ENCODE data around the gene LIPC.

DNA sequence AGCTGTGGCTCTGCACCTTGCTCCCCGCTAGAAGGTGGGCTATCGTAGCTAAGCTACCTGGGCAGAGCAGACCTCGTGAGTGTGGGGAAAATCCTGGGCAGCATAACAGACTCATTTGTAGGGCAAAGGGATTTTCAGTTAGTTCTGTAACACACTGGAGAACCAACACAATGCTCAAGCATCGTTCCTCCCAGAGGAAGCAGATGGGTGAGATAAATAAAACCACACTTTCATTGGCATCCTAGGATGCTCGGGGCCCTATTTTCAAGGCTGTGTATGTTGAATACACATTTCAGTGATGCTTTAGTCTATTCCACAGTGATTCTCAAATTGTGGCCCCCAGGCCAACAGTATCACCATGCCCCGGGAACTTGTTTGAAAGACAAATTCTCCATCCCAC is 20.0 kb downstream of the LIPC start:
- TF ChIP-seq, protein P1, sequence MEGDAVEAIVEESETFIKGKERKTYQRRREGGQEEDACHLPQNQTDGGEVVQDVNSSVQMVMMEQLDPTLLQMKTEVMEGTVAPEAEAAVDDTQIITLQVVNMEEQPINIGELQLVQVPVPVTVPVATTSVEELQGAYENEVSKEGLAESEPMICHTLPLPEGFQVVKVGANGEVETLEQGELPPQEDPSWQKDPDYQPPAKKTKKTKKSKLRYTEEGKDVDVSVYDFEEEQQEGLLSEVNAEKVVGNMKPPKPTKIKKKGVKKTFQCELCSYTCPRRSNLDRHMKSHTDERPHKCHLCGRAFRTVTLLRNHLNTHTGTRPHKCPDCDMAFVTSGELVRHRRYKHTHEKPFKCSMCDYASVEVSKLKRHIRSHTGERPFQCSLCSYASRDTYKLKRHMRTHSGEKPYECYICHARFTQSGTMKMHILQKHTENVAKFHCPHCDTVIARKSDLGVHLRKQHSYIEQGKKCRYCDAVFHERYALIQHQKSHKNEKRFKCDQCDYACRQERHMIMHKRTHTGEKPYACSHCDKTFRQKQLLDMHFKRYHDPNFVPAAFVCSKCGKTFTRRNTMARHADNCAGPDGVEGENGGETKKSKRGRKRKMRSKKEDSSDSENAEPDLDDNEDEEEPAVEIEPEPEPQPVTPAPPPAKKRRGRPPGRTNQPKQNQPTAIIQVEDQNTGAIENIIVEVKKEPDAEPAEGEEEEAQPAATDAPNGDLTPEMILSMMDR (IDR thresholded peaks at IDR 0.05 in 4 of 5, conservative IDR thresholded peaks at IDR 0.05 in 1 of 5) = no peak
- TF ChIP-seq POLR2A (IDR thresholded peaks at IDR 0.05) = no peak
